ENCODE data around the gene CMIP.

The CMIP gene

DNA sequence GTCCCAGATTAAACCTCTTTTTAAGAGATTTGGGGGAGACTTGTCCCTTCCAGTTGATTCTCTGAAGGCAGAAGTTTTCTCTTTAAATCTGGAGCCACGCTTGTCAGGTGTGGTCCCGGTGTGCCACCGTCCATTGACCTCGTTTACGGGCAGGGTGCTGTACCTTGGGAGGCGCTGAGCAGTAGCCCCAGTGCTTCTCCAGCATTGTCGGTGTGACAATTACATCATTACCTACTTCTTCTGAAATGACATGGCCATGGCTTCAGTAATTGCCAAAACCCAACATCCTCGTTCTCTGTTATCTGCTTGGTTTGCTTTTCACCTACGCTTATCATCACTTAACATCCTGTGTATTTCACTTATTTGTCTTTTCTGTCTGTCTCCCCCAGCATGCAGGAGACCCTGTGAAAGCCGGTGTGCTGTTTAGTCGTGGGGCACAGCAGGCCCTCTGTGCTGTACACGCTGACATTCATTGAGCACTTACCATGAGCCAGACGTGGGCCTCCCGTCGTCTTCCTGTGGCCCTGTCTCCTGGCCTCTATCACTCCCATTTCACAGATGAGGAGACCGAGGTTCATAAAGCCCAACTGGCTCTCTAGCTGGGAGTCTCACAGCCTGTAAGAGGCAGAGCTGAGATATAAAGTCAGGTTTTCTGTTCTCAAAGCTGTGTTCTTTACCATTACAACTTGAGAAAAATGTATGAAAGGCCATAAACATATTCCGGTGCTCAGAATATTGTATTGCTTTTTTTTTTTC is 143.9 kb downstream of the CMIP start:
- no peak for DNase-seq

DNA sequence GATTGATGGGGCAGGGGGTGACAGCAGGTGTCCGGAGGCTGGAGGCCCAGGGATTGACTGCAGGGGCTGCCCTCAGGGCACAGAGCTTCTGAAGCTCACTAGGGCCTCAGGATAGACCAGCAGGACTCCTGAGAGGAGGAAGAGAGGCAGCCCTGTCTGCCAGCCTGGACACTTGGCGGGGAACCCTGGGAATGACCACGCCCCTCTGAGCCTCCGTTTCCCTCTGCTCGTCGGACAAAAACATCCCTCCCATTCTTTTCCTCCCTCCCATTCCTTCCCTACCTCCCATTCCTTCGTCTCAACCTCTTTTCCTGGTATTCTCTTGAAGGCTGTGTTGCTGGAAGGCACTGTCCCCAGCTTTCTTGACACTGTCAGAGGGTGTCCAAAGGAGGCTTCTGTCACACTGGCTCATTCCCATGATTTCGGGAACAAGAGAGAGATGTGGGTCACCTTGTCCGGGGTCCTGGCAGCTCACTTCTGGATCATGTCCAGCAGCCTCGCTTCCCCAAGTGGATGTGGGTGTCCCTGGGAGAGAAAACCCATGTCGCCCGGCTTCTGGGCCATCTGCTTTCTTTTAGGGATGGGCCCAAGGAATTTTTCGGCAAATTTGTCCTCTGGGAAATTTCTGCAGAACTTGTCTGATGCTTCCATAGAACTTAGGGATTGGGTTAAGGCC is 145.5 kb downstream of the CMIP start:
- no peak for DNase-seq

DNA sequence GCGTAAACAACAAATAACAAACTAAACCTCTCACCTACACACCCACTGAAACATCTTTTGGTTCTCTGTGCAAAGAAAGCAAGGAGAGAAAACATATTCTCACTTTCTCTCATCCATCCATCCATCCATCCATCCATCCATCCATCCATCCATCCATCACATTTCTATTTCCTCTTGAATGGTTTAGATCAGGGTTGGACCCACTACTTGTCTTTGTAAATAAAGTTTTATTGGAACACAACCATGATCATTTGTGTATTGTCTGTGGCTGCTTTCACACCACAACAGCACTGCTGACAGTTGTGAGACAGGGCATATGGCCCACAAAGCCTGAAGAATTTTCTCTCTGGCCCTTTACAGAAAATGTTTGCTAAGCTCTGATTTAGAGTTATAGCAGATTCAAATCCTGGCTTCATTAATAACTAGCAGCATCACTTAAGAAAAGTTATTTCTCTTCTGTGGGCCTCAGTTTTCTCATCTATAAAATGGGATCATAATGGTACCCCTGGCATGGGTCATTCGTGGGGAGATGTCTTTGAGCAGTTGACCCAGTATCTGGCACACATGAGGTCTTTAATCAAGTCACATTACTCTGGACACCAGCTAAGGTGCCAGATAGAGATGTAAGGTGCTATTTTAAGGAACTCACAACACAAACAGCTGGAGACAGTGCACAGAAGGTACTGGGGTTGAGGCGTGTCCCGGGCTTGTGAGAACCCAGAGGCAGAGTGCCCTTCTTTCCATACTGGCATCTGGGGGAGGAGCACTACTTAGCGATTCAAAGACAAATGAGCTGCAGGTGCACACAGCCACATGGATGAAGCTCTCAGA is 146.3 kb downstream of the CMIP start:
- DNase-seq, result no peak

DNA sequence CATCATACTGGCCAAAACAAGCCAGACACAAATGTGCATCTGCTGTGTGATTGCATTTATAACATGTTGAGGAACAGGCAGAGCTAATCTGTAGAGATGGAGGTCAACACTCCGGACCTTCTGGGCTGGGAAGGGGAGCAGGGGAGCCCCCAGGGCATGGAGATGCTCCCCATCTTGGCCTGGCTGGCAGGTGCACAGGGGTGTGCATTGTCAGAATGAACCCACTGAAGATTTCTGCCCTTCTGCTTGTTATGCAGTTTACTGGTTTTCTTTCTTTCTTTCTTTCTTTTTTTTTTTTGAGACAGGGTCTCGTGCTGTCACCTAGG is 146.9 kb downstream of the CMIP start:
- DNase-seq, result no peak

DNA sequence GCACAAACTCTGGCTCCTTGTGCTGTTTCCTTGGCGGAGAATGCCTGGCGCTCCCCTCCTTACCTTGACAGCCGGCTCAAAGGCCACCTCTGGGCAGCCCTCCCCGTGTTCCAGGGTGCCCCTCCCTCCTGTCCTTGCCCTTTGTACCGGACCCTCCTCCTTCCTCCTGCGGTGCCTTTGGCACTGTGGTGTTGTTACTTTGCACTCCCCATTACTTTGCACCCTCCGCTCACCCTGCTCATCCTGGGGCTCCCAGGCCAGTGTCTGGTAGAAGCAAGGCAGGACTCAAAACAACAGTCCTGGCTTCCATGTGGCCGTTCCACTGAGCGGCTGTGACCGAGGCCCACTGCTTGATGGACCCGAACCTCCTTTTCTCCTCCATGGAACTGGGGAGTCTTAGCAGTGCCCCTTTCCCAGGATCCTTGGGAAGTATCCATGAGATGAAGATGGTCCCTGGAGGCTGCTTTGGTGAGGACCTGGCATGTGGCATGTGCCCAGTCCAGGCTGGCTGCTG is 147.8 kb downstream of the CMIP start:
- DNase-seq, result no peak

DNA sequence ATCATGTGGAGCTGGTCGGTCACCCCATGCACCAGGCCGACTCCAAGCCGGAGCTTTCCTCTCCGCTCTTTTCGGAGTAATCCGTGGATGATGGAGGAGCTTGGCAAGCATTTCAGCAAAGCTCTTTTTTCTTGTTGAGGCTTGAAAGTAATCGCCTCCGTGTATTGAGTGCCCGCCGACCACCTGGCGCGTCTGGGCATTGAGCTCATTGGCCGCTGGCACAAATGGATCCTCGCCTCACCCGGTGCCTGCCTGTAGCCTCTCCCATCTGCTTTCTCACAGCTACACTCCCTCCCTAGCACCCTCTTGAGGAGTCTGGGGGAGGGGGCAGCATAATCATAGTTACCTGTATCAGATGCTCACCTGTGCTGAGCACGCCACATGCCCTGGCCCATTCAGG is 148.9 kb downstream of the CMIP start:
- DNase-seq, result no peak

DNA sequence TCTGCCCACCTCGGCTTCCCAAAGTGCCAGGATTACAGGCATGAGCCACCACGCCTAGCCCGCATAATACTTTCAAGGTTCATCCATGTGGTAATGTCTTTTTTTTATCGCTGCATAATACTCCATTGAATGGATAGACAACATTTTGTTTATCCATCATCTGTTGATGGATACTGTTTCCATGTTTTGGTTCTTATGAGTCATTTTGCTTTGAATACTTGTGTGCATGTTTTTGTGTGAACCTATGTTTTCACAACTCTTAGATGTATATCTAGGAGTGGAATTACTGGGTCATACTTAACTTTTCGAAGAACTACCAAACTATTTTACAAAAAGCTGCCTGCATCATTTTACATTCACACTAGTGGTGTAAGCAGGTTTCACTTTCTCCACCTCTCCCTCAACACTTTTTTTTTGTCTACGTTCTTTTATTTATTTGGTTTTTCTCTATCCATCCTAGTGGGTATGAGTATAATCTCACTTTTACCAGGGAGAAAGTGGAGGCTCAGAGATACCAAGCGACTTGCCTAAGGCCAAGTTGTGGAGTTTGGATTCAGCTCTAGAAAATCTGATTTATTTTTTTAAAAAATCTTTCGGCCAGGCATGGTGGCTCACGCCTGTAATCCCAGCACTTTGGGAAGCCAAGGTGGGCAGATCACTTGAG is 151.2 kb downstream of the CMIP start:
- no peak for DNase-seq

DNA sequence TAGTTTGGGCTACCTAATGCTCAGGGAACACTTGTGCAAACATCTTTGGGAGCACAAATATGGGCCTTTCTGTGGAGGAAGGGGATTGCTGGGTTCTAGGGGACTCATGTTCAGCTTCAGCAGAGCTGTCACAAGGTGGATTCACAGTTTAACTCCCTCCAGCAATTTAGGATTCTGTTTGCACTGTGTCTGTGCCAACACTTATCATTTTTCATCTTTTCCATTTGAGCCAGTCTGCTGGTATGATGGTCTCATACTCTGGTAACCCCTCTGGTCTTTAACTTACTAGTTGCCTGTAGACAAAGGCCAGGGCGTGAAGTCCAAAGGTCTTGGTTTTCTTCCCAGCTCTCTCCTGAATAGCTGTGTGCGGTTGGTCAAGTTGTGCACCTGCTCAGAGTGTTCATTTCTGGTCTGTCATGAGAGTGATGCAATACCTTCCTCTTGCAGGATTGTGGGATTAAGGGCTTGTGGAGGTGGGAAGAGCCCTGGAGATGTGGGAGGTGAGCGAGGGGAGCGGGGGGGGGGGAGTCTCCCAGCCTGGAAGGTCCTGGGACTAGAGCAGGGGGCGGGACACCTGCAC is 152.6 kb downstream of the CMIP start:
- no peak for DNase-seq

DNA sequence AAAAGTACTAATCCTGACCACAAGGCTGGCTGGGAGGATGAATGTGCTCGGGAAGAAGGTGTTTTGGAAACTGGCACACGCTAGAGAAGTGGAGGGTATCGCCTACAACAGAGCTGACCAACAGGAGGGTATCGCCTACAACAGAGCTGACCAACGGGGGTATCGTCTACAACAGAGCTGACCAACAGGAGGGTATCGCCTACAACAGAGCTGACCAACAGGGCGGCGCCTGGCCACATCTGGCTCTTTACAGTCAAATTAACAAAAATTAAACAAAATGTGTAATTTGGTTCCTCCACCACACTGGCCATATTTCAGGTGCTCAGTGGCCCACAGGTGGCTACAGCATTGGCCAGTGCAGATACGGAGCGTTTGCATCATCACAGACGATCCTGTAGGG is 153.5 kb downstream of the CMIP start:
- DNase-seq, result no peak

DNA sequence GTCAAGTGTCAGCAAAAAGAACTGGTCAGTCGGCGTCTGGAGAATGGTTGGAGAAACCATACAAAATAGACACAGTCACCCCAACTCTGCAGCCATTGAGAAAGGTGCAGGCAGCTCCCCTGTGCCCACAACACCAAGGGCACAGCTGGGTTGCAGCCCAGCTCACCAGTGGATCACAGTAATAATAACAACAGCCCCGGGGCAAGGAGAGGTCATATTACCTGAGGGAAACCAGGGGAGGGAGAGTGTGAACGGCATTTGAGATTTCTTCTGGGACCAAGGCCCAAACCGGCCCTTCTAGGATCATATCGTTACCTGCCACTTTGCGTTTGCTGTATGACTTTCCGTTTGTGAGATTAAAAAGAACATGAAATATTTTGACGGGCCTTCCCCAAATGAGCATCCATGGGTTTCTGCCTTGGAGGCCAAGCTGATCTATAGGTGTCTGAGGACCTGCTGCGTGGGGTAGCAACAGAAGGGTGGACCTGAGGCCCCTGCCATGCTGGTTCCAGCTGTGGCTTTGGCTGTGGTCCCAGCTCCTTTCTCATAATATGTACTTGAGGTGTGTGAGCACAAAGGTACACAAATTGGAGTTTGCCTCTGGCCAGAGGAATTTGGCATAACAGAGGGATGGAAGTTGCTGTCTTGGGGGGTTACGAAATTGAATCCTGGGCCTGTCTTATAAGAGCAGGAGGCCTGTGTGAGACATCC is 154.6 kb downstream of the CMIP start:
- no peak for DNase-seq

DNA sequence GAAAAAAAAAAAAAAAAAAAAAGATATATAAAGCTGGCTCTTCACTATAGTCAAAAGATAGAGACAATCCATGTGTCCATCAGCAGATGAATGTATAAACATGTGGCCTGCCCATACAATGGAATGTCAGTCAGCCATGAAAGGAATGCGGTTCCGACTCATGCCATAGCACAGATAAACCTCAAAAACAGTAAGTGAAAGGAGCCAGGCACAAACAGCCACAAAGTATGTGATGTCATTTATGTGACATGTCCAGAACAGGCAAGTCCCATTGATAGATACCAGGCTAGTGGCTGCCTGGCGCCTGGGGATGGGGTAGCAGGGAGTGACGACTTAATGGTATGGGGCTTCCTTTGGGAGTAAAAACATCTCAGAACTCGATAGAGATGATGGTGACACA is 155.7 kb downstream of the CMIP start:
- DNase-seq, result peak; percentile 87

DNA sequence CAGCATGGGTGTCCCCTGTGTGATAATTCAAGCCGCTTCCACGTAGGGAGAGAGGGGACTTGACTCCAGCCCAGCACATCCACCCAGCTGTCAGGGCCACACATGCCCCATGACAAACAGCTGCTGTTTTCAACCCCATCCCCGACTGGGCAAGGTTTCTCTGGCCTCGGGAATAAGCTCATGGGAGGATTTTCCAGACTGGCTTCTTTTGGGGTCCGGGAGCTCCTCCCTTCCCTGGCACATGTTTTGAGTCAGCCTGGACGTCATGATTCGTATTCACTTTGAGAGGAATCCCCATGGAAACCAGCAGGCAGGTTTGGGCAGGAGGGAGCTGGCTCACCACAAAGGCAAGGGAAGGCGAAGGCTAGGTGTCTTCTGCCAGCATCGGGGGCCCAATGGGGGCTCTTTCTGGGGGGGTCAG is 156.4 kb downstream of the CMIP start:
- peak; percentile 63 for DNase-seq

DNA sequence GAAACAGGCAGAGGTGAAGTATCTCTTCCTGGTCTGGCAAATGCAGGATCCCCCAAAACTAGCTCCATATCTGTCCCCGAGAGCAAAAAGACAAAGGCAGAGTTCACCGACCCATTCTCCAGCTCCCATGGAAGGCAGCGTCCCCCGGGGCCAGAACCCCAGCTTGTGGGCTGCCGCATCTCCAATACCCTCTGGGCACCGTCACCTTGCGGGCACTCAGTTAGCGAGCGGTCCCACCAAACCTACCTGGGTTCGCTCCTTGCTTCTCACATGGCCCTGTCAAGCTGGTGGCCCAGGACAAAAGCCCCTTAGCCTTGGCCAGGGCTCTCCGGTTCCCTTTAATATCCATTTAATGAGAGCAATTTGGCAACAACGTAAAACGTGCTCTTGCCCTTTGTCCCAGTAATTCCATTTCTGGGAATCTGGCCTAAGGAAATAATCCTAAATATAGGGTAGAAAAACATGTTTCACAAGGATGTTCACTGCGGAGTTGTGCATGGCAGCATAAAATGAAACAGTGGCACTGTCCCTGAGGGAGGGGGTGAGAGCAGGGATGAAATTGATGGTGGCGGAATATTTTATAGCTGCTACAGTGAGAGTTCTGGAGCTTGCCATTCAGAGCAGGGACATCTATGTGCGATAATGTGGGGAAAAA is 157.1 kb downstream of the CMIP start:
- DNase-seq, result no peak

DNA sequence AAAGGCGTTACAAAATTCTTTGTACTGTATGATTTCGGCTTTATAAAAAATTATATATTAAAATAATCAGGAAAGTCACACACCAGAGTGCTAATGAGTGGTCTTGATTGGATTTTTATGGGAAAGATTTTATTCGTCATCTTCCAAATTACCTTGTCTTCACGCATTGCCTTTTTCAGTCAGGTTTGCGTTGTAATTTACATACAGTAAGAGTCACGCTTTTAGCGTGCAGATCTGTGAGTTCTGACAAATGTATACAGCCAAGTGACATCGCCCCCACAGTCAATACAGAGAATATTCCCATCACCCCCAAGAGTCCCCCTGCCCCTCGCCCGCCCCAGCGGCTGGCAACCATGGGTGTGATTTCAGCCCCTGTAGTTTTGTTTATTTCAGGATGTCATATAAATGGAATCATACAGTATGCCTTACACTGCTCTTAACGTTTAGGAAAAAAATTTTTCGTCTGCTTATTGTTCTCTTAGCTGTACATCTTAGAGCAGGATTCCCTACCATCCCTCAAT is 157.7 kb downstream of the CMIP start:
- DNase-seq, result no peak

DNA sequence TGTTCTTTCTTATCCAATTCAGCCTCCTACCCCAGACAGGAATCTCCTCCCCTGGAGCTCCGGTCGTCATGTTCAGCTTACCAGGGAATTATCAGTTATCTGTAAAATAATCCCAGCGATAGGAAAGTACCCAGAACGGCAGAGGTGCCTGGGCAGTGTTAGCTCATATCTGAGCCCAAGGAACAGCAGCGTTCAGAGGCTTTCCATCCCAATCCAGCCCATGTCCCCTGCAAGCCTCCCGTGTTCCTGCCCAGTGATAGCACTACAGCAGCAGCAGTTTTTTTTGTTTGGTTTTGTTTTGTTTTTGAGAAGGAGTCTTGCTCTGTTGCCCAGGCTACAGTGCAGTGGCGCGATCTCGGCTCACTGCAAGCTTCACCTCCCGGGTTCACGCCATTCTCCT is 158.2 kb downstream of the CMIP start:
- DNase-seq, result no peak

DNA sequence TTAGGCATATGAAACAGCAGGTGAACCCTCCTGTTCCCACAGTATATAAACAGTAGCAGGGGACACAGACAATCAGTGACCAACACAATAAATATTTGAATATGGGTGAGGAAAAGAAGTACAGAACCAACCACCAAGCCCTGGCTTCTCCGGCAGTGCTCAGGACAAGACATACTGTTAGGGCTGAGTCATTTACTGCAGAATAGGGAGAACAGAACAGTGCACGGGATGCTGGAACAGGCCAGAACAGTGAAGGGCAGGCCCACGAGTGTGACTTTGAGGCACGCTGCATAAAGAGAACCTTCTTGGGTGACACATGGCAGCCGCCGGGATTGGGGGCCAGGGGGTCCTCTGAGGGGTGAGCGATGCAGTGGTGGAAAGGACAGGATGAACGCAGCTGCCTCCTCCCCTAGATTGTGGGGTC is 160.4 kb downstream of the CMIP start:
- peak; percentile 54 for DNase-seq

DNA sequence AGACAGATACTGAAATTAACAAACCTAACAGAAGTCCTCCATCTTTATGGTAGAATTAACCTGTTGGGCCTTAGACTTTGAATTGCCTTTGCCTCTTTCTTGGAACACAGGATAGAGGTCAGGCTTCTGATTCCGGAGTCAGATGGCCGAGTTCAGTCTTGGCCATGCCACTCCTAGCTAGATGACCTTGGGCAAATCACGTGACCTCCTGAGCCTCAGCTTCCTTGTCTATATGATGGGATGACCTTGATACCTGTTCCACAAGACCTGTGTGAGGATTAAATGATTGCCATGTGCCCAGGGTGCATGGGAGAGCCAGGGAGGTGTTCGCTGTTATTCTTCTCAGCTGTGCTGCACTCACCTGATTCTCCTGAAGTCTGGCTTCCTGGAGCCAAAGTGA is 161.4 kb downstream of the CMIP start:
- no peak for DNase-seq

DNA sequence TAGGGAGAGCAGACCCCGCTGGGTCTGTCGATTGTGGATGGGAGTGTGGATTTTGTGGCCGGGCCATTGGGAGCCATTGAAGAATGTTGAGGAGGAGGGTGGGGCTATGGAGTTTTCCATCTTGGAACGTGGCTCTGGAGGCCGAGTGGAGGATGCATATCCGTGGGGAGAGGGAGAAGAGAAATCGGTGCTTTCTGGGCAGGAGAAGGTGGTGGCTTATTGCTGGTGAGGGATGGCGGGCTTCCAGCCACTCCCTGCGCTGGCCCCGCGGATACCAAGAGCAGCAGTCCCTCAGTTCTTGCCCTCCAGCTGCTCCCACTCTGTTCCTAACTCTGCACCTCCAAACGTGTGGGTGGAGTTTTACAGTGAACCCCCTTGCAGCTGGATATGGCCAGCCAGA is 162.4 kb downstream of the CMIP start:
- no peak for DNase-seq

DNA sequence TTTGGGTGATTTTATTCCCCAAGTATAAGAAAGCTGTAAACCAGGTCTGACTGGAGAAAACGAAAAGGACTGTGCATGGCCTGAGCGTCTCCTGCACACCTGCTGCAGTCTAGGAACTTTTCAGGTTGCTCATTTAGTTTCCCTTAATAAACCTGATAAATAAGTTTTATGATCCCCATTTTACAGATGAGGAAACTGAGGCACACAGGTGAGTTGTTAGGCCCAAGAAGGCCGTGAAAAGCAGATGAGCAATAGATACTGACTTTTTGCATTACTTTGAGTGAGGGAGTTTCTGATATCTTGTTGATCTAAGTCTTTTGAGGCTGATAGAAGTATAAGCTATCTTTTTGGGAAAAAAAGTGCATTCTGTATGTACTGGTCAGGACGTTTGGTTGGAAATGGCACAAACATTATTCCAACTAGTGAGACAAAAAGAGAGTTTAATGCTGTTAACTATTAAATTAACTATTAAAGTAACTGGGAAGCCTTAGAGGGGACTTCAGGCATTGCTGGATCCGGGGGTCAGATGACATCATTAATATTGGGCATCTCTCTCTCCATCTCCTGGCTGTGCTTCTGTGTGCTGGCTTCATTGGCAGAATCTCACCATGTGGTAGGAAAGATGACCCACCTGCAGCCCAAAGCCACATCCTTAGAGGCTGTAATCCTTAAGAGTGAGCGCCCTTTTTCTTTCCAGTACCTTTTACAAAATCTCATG is 163.4 kb downstream of the CMIP start:
- no peak for DNase-seq

DNA sequence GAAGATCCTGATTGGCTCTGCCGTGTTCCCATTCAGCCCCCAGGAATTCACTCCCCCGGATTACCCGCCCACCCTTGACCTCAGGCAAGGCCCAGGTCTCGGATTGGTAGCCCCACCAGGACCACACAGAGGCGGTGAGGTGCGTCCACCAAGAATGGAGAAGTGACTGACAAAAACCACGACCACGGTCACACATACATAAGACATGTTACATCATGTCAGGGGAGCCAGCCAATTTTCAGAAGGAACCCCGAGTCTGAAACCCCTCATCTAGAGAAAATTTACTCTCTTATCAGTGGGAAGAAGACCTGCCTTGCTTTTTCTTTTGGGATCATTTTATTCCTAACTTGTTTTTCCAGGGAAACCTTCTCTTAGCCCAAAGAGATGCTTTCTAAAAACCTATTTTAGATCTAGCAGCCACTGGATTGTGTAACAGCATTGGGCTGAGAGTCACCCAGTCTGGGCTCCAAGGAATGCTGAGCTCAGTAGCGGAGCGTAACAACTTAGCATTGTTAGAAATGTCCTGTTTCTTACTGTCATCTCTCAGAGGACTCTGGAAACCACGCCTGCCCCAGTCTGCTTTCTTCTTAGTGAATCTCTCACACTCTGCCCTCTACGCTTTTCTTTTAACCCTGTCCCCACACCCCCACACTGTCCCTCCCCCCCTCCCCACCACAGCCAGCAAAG is 164.1 kb downstream of the CMIP start:
- peak; percentile 77 for DNase-seq

Measured in fibroblast of skin of abdomen (primary cell).